GM21576 (cell line): ENCODE measurements around the gene CD83.

Experiments used
- ATAC-seq: cut with Tn5 transposase; IDR thresholded peaks from one replicate; pipeline ENCODE4 v1.9.1; 2021; ENCODE audit warnings: mild to moderate bottlenecking, moderate library complexity; ENCODE audit not compliant: unreplicated experiment

Gene CD83

DNA sequence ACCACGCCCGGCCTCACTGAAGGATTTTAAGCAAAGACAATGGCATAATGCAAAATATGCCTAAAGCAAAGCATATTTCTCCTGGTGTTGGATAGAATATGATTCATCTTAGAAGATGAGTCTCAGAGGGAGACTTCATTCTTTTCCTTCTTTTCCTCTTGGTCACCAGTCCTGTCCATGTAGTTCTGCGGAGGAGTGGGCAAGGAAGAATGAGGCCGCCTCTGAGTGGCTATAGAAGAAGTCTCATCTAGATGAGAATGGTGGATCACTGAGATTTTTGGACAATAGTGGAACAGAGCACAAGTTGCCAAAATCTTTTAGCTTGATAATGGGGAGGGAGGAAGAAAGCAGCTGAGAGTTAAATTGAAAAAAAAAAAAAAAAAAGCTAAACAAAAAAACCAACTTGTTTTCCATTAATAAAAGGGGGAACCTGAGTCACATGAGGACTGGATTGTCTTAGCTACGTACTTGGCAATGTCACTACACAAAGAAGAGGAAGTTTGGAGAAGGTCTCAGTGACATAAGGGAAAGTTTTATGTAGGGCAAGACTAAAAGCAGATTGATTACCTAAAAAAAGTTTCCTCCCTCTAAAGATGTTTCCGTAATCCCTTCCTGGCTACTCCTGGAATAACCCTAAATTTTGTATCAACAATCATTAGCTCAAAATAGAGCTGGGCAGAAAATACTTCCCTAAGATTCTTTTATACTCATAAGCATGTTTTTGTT is 6.0 kb downstream of the CD83 start:
- ATAC-seq: no peak

DNA sequence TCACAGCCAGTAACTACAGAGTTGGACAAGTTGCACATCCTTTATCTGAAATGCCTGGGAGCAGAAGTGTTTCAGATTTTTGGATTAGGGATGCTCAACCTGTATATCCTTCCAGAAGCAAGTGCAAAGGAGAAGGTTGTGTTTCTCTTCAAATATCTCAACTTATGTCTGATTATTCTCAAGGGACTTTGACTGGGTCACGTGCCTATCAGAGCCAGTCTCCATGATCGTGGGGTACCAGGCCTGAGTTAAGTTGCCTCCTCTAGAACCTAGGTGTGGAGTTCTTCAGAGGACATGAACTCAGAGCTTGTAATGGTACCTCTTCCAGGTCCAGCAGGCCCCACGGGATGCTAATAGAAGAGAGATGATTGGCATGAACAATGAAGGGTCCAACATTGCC is 7.8 kb downstream of the CD83 start:
- no peak for ATAC-seq

DNA sequence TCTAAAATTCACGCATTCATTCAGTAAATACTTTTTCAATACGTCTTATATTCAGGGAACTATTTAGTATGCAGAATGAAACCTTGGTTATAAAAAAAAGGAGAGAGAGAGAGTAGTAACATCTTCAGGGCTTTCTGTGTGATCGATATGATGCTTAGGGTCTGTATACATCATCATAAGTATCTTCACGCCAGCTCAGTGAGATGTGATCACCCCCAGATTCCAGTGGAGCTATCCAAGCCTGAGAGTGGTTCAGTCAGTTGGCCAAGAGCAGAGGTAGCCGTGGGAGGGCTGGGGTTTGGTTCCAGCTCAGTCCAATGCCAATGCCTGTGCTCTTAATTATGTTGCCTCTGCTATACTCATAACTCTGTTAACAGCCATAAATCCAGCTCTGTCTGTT is 8.6 kb downstream of the CD83 start:
- no peak for ATAC-seq

DNA sequence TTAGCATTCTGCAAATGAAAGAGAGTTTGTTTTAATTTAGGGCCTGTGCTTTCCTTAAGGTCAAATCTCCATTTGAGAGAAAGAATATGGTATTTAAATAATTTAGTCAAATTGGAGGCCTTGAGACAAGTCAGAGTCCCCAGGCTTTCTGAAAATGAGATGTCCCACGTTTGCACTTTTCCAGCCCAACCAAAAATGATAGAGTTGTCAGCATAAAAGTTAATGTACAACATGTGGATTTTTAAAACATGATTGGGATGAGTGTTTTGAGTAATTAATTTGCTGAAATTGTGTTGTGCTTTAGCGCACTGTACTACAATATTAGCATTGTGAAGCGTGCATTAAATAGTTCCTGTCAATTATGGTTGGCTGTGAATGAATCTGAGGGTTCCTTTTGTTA is 10.0 kb downstream of the CD83 start:
- ATAC-seq: no peak

DNA sequence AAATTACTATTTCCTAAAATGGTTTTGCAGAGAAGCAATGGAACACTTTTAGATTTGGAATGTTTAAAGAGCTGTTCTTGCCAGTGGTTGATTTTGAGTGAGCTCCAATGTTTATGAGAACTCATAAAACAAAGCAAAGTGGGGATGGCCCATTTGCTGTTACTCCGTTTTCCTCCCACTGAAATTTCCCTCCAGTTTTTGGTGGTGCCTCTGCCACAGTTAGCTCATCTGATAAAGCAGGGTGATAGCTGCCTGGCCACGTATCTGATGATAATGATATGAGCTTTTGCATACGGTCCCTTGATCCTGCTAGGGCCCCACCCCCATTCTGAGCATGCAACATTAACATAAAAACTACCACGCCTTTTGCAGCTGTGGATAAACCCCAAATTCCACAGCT is 10.4 kb downstream of the CD83 start:
- ATAC-seq: no peak

DNA sequence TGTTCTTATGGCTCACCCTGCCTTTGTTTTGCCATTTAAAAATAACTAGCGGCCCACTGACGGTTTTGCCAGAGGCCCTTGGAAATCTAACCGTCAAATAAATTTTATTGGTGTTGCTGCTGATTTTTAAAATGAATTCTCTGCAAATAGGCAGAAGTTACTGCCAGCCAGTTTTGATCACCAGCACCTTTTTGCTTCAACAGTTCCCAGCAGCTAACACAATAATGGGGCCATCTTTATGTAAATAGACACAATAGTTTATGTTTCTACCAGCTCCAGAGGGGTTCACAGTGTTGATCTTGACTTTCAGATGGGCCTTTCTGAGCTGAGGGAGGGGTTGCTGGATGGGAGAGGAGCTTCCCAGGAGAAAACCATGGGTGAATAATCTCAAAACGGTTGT is 11.2 kb downstream of the CD83 start:
- ATAC-seq: no peak

DNA sequence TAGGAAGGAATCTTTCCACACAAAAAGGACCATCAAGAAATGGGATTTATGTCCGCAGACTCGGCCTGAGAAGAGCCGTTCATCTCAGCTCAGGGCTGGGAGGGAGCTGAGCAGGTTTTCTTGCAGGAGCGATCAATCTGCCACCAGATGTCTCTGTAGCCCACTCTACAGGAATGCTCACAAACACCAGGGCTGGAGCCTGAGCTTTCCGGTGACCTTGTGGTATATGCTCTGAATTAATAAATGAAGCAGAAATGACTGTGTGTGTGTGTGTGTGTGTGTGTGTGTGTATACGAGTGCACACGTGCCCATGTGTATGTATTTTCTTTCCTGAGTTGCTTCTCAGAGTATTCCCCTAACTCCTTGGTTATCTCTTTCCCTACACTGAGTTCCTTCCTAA is 12.0 kb downstream of the CD83 start:
- ATAC-seq: peak; percentile 52

DNA sequence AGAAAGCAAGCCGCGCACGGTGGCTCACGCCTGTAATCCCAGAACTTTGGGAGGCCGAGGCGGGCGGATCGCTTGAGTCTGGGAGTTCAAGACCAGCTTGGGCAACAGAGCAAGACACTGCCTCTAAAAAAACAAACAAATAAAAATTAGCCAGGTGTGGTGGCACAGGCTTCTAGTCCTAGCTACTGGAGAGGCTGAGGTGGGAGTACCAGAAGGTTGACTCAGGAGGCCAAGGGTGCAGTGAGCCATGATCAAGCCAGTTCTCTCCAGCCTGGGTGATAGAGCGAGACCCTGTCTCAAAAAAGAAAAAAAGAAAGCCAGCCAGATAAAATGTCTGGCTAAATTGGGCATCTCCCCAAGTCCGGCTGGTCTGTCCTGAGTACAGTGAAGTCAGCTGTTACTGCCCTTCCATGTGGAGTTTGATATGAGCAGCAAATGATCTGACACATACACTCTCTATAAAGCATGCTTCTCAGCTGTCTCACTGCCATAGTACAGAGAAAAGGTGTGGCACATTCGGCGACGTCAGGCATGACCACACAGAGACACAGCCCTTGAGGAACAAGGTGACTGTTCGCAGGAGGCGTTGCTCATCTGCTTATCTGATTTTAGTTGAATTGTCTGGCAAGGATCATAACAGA is 13.0 kb downstream of the CD83 start:
- no peak for ATAC-seq

DNA sequence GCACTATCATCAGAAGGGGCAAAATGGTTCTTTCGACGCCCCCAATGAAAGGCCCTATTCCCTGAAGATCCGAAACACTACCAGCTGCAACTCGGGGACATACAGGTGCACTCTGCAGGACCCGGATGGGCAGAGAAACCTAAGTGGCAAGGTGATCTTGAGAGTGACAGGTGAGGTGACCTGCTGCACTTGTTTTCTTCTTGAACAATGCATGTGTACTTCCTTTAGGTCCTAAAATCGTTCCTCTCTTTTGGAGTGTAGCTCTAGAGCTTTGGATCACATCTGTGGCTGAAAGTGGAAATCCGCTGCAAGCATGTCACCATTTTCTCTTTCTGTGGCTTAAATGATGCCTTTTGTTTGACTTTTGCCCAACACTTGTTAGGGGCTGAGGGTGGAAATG is 14.0 kb downstream of the CD83 start:
- ATAC-seq: no peak

DNA sequence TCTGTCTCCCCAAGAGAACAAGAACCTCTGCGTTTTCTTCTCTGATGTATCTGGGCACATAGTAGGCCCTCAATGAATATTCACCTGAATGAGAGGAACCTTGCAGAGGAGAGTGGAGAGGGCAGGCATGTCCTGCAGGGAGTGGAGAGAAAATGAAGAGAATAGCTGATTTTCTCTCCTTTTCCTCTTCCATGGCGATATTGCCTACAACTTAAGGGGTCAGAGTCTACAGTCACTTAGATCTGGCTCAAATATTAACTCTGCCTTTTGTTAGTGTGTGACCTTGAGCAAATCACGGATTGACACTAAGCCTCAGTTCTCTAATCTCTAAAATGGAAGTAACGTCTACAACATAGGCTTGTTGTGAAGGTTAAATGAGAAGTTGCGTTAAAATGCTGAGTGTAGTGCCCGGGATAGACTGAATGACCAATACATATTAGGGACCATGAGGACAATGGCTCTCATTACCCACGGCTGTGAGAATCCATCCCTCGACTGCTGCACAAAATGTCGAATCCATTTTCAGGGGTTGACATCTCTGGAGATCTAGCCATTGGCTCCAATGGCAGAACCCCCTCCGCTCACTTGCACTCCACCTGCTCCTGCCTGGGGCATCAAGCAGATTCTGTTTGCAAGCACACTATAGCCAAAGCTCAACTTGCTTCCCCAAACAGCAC is 14.8 kb downstream of the CD83 start:
- no peak for ATAC-seq

DNA sequence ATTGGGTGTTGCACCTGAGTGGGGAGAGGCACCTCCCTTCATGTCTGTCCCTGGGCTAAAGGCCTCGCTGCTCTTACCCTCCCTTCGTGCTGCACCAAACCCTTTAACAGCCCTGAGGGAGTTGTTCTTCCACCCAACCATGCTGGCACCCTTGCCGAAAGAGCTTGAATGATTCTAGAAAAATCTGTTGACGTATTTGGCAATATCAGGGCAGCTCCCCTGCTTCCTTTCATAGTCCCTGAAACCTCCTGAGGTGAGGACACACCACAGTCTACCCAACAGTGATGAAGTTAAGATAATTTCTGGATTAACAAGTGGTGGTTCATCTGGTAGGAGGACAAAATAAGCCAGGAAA is 15.3 kb downstream of the CD83 start:
- ATAC-seq: no peak

DNA sequence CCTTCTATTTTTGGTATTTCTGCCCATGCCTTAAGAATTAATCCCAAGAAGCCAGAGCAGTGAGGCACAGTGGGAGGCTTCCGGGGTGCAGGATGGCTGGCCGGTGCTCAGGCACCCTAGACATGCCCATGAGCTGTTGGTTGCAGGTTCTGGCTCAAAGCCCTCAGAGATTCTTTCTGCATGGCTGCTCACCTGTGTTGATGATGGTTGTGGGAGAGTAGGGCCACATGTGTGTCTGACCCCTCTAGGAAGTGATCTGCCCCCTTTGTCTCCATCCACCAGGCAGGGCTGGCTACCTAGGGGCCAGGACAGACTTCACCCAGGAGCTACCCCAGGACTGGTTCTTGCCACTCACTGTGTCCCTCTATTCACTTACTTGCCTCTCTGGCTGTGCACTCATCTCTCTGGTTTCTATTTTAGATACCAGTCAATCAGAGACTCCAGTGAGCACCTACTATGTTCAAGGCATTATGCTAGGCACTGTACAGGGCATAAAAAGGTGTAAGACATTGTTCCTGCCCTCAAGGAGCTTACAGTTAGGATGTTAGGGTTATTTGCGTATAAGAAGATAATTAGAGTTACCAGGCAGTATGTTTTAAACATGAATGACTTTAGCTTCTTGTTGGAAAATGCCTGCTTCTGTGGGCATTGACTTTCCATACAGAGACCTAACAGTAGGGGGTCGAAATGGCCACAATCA is 16.8 kb downstream of the CD83 start:
- no peak for ATAC-seq

DNA sequence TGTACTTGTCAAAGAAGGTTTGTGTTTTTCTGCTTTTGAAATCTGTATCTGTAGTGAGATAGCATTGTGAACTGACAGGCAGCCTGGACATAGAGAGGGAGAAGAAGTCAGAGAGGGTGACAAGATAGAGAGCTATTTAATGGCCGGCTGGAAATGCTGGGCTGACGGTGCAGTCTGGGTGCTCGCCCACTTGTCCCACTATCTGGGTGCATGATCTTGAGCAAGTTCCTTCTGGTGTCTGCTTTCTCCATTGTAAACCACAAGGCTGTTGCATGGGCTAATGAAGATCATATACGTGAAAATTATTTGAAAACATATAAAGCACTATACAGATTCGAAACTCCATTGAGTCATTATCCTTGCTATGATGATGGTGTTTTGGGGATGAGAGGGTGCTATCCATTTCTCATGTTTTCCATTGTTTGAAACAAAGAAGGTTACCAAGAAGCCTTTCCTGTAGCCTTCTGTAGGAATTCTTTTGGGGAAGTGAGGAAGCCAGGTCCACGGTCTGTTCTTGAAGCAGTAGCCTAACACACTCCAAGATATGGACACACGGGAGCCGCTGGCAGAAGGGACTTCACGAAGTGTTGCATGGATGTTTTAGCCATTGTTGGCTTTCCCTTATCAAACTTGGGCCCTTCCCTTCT is 18.4 kb downstream of the CD83 start:
- ATAC-seq: no peak

DNA sequence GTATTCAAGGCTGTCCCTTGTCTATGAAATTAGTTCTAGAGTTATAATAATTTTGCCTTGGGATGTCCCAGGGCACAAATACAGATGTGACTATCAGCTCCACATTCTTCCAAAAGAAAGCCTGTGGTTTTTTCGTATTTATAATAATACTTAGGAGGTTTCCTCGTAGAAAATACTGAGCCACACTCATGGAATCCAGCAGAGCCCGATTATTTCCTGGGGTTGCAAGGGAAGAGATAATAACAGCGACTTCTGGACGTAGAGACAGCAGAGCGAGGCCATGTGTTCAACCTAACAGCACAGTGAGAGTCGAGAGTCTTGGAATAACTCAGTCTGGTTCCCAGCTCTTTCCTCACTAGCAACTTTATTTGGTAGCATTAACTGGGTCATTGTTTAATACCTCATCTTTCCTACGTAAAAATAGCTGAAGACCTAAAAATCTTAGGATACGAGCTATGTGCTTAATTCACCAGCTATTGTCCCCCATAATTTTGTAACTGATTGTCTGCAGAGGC is 21.2 kb downstream of the CD83 start:
- ATAC-seq: no peak

DNA sequence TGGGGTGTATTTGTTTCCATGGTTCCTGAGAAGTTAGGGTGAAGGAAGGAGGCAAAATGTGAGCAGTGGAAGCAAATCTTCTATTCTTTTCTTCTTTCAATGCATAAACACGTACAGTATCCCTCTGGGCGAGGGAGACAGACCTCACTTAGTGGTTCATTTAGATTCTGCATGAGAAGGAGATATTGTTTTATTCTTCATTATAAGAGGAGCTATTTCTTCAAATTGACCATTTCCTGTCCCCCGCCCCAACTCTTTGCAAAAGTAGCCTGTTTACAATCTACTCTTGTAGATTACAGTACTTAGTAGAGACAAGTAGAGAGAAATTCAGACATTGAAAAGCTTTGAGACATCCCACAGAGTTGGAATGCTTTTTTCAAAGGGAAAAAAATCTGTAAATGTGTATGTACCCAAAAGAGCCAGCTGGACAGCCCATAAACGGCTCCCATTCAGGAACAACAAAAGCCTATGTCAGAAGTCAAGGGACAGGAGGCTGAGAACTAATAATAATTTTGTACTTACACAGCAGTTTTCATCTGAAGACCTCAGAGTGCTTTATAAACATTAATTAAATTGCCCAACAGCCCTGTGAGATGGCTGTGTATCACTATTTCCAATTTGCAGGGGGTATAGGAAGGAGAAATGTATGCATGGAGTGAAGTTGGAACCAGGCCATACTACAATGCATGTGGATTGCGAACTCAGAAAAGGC is 23.9 kb downstream of the CD83 start:
- ATAC-seq: no peak

DNA sequence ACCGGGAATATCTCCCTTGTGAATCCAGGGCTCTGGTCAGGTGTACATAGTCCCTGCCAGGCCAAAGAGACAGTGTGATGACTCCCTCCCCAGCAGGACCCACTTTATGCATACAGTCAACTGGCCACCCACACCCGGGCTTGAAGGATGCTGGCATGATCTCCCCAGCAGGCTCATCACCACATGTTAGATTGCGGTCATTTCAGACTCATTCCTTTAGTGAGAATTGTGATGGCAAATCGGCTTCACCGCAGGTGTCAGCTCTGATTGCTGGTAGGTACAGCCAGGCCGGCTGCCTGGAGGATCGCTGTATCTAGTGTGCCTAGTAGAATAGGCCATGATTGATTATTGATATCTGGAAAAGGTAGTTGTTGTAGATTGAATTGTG is 24.5 kb downstream of the CD83 start:
- no peak for ATAC-seq

DNA sequence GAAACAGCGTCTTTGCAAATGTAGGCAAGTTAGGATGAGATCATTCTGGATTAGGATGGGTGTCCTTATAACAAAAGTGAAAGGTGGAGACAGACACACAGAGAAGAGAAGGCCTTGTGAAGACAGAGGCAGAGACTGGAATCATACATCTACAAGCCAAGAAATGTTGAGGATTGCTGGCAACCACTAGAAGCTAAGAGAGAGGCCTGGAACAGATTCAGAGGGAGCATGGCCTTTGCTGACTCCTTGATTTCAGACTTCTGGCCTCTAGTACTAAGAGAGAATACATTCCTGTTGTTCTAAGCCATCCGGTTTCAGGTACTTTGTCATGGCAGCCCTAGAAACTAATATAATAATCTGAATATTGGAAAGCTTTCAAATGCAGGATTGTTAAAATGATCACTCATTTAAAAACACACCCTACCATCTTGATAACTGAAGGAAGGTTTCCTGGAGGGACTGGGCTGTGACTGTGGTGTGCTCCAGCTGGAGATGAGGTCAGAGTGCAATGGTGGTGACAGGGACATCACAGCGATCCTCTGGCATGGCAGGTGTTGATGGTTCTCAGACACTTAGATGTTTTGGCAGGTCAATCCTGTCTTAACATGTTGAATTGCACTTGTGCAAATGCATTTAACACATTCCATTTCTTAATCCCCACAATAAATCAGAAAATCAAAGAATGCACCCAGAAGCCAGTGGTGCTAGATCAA is 25.1 kb downstream of the CD83 start:
- no peak for ATAC-seq

DNA sequence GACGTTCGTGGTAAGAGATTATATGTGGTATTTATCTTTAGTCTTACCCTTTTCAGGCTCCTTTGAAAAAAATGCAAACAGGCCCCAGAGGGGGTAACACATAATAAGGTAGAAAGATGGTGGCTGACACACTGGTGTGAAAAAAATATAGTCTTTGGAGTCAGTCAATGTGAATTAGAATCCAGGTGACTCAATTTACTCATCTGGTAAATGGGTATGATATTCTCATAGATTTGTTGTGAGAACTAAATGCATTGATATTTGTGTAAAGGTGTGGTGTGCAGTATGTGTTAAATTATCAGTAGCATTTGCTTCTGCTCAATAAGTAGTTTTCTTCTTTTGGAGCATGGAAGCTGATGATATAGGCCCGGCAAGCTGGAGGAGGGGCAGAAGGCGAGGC is 25.7 kb downstream of the CD83 start:
- no peak for ATAC-seq

DNA sequence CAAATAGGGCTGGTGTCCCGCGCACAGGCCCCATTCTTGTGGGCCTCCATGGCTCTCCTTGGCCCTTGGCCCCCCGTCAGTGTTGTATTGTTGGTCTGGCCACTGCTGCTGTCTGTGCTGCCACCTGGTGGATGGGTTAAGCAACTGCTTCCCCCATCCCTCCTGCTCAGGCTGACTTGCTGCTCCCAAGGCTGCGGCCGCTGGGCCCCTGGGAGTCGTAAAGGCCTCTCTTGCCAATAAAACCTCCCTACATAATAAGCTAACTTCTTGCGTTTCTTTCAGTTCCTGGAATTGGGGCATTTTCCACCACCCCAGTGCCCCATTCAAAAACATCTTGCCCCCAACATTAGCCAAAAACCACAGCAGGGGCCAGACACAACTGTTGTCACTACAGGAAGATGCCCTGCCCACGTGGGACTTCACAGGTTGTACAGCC is 27.1 kb downstream of the CD83 start:
- ATAC-seq: no peak
